ENCODE measurements around the gene THEM4.
"Not testable (repeated sequence)": the region's sequence is repeated elsewhere in the genome, so short reads cannot be mapped to it uniquely, and the experiment has no call there.

Gene THEM4

DNA sequence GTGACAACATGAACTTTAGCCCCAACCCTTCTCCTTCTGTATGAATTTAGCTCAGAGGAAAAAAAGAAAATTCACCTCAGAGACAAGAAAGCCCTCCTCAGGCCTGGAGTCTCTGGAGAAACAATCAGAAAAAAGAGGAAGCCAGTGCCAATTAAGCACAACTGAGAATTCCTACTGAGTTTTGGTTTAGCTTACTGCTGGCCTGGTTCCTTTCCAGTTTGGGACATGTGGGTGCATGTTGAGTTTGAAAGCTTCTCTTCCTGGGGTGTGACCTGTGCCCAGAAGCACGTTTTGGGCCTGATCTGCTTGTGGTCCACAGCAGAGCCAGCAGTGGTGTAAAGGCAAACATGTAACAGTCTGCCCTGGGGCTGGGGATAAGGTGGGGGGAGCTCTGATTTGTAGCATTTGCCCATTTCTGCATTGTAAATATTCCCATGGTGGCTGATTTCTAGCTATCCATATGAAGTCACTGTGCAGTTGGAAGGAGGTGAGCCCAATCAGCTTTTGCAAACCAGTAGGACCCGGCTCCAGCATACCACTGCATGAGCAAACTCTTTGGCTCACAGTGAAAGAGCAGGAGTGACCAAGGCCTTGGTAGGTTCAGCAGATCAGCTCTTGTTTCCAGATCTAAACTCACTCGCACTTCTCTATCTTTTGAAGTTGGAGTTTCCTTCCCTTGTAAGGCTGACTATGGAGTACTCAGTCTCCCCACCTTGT lies 51.1 kb downstream of the THEM4 start:
- no peak for DNase-seq (ENCODE audit: low spot score)

DNA sequence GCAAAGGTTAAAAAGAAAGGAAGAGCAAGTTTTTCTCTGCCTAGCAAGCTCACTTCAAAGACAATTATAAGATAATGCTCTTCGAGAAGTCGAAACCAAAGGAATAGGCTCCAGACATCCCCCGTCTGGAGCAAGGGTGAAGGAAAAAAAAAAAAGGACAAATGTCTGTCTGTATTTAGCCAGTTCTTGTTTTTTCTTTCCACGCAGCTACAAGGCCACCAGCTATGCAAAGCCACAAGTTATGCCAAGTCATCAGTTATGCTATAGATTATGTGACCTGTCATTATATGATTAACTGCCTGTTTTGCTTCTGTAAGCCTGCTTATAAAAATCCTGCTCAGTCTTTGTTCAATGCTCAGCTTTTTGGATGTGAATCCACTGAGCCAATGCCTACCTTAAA lies 53.4 kb downstream of the THEM4 start:
- DNase-seq (ENCODE audit: low spot score), result no peak

DNA sequence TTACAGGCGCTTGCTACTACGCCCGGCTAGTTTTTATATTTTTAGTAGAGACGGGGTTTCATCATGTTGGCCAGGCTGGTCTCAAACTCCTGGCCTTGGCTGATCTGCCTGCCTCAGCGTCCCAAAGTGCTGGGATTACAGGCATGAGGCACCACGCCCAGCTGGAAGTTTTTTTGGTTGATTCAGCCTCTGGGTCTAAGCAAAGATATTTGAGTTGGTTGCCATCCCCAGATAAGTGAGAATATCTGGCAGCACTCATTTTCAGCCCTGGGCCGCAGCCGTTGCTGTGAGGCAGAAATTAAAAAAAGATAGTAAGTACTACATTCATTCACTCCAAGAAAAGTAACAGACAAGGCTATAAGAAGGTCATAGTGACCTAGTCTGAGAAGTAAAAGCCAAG lies 53.8 kb downstream of the THEM4 start:
- DNase-seq (ENCODE audit: low spot score), result not testable (repeated sequence)

DNA sequence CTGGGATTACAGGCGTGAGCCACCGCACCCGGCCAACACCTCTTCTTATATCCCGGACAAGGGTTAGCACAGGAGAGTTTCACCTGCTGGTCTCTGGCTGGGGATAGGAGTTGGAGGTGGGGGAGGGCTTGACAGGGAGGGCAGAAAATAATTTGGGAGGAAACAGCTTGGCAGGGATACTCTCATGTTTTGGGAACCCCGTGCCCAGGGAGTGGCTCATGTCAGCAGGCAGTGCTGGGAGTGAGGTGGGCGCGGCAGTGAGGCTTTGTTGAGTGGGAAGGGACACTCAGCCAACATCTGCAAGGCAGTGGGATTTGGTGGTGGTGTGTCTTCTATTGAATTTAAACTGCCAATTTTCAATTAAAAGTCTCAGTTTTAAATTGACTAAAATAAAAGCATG lies 54.7 kb downstream of the THEM4 start:
- DNase-seq (ENCODE audit: low spot score), result no peak

DNA sequence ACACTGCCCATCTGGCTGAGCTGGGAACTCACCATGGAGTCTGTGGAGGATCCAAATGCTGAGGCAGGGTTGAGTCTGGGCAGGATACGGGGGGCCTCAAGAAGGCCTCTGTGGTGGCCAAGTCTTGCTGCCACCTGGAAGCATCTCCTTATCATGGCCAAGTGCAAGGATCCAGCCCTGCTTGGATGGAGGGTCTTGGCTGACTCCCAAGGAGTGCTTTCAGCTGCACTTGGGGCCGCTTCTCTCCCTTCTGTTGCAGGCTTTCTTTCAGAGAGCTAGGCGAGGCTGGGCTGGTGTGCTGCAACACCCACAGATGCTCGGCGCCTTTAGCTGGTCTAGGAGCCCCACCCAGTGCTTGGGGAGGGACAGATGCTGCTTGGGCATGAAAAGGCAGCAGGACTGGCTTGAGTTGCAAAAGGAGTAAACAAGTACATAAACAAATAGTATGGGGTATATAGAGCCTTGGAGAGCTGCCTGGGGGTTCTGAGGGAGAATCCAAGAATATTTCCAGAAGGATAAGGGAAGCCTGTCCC lies 55.8 kb downstream of the THEM4 start, which contains the start of gene THEM5:
TSS of gene THEM5 (minus strand) at position 302 of the 533 bp plus-strand sequence. CDS start at position 155, 147 bp downstream.
- no peak for DNase-seq (ENCODE audit: low spot score)

DNA sequence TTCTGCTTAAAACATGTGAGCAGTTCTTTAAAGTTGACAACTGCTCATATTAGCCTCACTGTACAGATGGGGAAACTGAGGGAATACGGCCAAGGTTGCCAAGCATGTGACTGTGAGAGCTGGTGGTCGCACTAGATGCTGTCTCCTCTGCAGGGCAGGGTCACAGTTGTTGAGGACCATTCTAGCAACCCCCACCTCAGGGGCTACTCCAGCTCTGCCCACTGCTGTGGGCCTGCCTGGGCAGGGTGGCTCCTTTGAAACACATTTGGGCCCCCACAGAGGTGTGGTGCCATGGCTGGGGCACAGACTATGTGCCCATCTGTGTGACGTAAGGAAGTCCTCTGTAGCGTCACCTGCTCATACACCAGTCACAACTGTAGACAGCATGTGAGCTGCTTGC lies 56.6 kb downstream of the THEM4 start:
- no peak for DNase-seq (ENCODE audit: low spot score)

DNA sequence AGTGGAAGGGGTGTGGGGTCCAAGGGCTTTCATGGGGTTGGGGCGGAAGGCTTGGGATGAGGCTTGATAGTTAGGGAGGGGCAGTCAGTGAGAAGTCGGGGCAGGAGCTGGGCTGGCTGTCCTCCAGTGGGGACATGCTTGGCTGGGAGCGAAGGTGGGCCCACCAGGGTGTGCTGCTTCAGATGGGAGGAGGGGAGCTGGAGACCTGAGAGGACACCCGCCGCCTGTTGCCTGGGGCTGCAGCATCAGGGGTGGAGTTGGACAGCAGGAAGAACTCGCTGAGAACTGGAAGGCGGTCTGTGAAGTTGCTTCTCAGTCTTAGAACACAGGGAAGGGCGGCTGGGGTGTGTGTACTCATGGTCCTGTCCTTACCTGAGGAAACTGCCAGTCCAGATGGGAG lies 57.4 kb downstream of the THEM4 start:
- DNase-seq (ENCODE audit: low spot score), result no peak

DNA sequence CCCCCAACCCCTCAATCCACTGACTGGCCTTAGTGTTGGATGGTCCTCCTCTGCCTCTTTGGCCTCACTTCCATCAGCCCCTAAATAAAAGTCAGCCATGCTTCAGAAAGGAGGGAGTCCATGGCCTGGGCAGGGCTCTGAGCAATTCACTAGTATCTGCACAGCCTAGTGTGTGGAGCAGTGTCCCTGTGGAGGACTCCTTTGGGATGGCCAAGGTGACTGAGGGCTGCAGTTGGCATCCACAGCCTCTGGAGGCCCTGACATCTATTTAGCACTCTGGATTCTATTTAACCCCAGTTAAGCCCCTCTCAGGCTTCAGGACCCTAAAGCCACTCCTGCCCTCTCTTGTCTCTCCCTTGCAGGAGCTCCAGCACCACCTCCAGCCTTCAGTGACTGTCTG lies 59.4 kb downstream of the THEM4 start:
- no peak for DNase-seq (ENCODE audit: low spot score)

DNA sequence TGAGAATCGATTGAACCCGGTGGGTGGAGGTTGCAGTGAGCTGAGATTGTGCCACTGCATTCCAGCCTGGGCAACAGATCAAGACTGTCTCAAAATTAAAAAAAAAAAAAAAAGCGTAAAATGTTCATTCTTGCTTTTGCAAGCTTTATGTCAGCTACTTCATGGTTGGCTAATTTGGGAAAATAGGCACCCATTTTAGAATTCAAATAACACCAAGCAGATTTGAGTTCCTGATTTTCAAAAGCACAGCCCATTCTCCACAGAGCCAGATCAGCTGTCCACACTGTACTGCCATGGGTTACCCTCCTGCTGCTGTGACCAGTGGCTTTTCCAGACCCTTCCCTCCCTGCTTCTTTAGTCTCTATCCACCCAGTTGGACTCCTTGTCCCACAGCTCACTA lies 60.2 kb downstream of the THEM4 start:
- no peak for DNase-seq (ENCODE audit: low spot score)

DNA sequence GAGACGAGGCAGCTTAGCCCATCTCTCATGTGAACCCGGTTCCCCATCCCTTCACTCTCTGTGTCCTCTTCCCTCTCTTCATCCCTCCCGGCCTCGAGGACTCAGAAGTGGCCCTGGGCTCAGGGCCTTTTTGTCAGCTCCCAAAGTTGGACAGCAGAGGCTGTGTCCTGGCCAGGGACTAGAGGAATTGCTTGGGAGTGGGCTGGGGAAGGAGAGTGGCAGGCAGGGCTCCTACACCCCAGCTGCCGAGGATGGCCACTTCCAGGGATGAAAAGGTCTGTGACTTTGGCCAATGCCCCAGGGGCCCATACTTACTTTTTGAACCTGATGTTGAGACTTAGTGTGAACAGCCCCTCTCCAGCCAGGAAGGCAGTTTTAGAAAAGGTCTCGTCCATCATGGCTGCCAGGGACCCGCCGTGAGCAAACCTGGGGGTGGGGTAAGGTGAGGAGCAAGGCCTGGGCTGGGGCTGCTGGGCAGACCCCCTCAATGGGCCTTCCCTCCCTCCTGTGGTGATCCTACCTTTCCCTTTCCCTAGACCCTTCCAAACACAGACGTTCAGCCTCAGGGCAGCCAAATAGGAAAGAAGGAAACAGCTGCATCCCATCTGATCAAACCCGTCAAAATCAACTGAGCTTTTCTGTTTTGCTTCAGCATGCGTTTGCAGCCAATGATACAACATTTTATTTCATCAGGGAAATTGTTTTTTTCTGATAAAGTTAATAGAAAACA lies 61.3 kb downstream of the THEM4 start:
- no peak for DNase-seq (ENCODE audit: low spot score)

DNA sequence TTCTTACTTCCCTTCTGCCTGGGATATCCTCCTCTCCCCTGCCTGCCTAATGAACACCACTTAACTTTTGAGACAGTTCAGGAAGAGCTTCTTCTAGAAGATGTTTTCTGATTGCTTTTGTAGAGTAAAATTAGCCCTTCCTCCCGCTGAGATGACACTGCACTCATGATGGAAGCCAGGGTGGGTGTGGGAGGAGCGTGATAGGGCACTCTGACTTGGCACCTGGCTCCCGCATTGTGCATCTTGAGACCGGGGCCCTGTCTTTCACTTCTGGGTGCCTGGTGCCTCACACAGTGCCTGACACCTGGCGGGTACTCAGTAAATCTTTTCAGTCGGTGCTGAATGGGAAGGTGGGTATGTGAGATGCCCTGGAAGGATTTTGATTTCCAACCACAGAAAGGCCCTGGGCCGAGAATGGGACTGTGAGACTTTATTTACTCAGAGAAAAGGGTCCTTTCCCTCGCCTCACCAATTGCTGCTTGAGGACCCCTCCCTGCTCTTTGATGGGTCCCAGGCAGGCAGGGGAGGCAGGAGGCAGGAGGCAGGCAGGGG lies 62.5 kb downstream of the THEM4 start:
- no peak for DNase-seq (ENCODE audit: low spot score)

DNA sequence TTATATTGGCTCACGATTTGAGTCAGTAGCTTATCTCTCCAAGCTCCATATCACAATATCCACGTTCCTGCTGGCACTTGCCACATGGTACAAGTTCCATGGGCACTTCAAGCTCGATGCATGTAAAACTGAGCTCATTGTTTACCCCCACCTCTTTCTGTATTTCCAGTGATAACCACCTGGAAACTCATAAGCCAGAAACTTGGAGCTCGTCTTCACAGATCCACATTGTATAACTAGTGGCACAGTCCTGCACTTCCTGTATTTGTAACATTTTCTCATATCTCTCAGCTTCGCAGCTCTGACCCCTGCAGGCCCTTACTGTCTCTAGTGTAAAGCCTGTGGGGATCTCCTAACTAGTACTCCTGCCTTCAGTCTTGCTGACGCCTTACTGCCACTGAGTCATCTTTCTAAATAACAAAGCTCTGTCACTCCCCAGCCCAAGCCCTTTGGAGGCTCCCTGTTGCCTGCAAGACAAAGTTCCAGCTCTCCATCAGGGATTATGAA lies 63.2 kb downstream of the THEM4 start:
- DNase-seq (ENCODE audit: low spot score), result peak; percentile 77

DNA sequence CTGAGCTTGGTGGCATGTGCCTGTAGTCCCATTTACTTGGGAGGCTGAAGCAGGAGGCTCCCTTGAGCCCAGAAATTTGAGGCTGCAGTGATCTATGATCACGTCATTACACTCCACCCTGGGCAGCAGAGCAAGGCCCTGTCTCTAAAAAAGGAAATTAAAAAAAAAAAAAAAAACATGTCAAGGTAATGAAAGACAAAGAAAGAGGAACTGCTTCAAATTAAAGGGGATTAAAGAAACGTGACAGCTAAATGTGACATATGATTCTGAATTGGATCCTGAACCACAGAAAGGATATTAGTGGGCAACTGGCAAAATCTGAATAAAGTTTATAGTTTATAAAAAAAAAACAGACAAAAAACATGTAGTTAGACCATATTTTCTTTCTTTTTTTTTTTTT lies 65.9 kb downstream of the THEM4 start:
- no peak for DNase-seq (ENCODE audit: low spot score)

DNA sequence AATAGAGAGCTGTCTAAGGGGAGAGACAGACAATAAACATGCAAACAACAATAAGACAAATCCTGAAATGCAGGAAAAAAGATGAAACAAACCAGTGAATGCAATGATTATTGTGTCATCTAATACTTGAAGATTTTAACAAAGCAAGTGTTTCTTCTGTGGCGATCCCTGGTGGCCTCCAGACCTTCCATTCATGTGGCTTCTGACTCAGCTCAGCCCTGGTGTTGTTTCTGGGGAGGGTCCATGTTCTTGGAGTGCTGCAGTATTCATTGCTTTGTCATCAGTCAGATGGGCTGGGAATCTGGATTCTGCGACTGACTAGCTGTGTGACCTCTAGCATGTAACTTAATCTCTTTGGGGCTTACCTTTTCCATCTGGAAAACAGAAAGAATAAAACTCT lies 68.2 kb downstream of the THEM4 start:
- no peak for DNase-seq (ENCODE audit: low spot score)

DNA sequence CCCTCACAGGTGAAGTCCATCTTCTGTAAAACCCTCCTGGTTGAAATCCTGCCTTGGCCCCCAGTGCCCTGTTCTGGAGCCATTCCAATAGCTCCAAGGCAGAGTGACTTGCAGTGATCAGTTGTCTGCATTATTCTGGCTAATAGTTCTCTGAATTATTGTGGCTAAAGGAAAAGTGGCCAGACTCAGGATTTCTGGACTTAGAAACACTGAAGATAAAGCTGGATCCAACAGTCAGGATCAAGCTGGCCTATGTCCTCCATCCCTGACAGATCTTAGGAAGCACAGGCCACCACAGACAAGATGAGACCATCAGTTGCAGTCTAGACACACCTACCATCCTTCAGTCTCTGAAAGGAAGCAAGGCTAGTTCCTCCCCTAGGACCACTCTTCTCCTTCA lies 68.9 kb downstream of the THEM4 start:
- DNase-seq (ENCODE audit: low spot score), result no peak

DNA sequence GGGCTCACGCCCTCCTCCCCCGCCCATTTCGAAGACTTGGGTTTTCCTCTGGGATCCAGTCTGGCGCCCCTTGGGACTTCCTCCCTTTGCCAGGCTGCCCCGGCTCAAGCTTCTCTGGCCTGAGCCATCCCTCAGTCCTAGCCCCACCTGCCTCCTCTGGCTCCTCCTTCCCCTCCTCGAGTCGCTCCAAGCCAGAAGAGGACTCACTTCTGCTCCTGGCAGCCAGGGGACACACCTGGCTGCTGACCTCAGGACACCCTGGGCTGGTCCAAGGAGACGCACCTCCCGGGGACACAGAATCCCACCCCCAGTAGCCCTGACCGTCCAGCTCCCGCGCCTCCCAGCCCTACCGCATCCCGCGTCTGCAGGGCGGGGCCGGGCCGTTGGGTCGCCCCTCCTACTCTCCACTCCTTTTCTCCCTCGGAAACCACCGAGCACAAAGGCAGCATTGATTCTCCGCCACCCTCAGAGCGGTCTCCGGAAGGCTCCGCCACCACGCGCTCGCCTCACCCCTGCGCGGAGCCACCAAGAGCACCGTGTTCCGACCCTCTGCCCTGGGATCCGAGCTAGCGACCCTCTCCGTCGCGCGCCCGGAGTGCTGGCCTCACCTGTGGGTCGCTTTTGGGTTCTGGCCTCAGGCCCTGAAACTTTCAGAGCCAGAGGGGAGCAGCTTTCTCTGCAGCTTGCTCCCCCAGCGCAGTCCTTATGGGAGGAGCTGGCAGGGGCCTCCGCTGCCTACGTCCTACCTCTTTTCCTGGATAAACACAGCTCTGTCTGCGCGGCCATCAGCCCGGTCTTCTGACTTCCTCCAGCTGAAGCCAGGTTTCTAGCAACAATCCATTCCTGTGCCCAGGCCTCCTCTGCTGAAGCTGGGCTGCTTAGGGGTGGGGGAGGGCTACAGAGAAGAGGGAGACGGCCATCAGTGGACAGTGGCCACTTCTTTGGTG lies 69.6 kb downstream of the THEM4 start, which contains the start of gene C2CD4D:
TSS of gene C2CD4D (minus strand) at position 364 of the 947 bp plus-strand sequence. CDS start 831 bp downstream, outside the sequence.
- no peak for DNase-seq (ENCODE audit: low spot score)

DNA sequence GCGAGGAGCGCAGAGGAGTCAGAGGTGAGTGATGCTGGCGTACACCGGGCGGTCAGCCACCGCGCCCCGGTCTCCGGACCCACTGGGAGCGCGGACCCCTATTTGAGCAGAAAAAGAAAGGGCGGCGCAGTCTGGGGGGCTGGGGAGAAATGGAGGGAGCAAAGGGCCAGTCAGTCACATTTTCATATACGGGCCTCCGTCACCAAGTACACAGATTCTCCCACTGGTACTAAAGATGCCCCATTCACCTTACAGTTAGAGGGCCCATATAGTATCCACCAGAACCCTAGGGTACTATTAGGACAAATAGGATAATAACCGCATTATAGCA lies 70.3 kb downstream of the THEM4 start:
- DNase-seq (ENCODE audit: low spot score), result no peak

DNA sequence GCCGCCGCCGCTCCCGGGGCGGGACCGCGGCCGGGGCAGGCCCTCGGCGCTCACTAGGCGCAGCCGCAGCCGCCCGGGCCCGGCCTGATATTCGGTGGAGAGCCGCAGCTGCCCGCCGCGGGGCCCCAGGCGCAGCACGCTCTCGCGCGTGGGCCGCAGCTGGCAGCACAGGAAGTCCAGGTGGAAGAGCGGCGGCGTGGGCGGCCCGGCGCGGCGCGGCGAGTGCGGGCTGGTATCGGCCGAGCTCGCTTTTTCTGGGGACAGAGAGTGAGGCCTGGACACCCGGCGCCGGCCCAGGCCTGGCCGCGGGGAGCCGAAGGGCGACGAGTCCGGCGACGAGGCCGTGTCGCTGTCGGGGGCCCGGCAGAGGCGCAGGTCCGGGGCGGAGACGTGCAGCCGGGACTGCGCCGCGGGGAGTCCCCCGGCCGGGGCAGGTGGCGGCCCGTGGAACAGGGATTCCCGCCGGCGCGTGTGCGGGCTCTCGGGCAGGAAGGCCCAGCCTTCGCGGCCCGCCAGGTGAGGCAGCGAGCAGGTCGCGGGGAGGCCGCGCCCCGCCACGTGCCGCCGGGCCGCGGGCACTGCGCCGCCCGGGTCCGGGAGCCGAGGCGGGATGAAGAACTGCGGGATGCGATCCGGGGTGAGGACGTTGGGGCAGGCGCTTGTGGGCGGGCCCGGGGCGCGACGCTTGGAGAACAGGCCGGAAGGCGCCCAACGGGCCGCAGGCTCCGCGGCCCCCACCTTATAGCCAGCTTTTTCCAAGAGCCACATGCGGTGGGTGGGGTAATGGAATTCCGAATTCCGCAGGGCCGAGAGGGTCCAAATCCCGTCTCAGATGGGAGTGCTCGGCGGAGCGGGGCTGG lies 70.9 kb downstream of the THEM4 start:
- no peak for DNase-seq (ENCODE audit: low spot score)

DNA sequence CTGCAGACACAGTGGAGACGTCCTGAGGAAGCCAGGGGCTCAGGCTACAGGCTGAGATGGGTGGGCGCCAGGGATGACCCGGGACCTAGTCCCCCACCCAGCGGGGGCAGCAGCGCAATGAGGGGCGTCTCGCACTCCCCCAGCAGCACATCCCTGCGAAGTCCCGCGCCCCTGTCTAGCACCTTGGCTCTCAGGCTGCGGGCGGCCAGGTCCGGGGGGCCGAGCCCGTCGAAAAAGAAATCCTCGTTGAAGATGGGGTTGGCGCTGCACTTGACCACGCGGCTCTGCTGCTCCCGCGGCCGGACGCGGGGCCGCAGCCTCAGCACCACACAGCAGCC lies 71.5 kb downstream of the THEM4 start:
- no peak for DNase-seq (ENCODE audit: low spot score)

DNA sequence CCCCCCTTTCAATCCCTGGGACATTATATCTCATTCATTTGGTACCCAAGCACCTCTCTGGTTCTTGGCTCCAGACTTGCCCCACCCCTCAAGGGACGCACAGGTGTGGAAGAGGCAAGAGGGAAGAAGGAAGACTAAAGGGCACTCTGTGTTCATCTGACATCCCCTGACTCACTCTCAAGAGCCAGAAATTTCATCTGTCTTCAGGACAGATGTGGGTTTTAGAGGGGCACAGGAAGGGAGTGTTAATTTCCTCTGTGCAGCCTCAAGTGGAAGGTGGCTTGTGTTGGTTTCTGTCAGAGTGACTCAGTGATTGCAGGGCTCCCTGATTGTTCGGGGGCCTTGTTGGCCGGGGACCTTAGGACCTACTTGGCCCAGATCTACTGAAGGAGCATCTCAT lies 72.1 kb downstream of the THEM4 start:
- no peak for DNase-seq (ENCODE audit: low spot score)

DNA sequence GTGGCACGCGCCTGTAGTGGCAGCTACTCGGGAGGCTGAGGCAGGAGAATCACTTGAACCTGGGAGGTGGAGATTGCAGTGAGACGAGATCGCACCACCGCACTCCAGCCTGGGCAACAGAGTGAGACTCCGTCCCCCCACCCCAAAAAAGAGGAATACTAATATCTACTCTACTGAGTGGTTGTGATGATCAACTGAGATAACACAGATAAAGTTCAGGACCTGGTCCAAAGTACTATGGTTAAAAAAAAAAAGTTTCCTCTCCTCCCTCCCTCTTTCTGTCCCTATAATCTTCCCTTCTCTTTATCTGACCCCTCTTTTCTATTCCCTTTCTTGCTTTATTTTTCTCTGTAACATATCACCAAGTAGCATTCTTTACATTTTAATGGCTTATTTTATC lies 73.7 kb downstream of the THEM4 start:
- DNase-seq (ENCODE audit: low spot score), result no peak
